G401 (cell line): Measurements from ENCODE around the gene SUGP1. TPM values are rescaled to one million over a fixed set of nuclear protein-coding genes. Genes with fewer than 3 reads are reported as not detected.

ENCODE experiments used
- DNase-seq: peaks from one replicate; pipeline ENCODE4 v3.0.0-alpha.2; 2015; ENCODE audit warnings: low spot score
- in situ Hi-C: cut with HindIII; loops from 2 replicates; pipeline ENCODE4 v1.10.0; 2016; ENCODE audit warnings: low sequenced_read_pairs, mixed read lengths
- total RNA-seq: library from RNA; depleted of rRNA; stranded (reverse); fragments of >200 nt; shearing (Covaris generic); gene quantifications from 2 replicates; pipeline ENCODE4 v1.2.3, GENCODE V29; 2014

SUGP1 gene
- total RNA-seq, 1 experiment from 2014 or later: 65.6 TPM

GRCh38 chr19:19343762-19344161 lies 23.5 kb upstream of the SUGP1 start:
- no peak for DNase-seq
- in situ Hi-C loops: no loop called here

- DNase-seq: no peak
- in situ Hi-C loops: no loop called here
These were observed 22.7 kb upstream of the SUGP1 start for GRCh38 chr19:19343016-19343362.

GRCh38 chr19:19342086-19343015 lies 22.0 kb upstream of the SUGP1 start:
- DNase-seq: peak; percentile 53
- in situ Hi-C loops: no loop called here

GRCh38 chr19:19341026-19341425 lies 20.7 kb upstream of the SUGP1 start:
- no peak for DNase-seq
- in situ Hi-C loops: no loop called here

GRCh38 chr19:19338082-19338481 lies 17.8 kb upstream of the SUGP1 start:
- in situ Hi-C loops: no loop called here

GRCh38 chr19:19337120-19337519 lies 16.8 kb upstream of the SUGP1 start:
- no peak for DNase-seq
- in situ Hi-C loops: no loop called here

More at GRCh38 chr19:19338082-19338481, 17.8 kb upstream of the SUGP1 start:
- DNase-seq: no peak

GRCh38 chr19:19336597-19336996 lies 16.3 kb upstream of the SUGP1 start:
- no peak for DNase-seq

GRCh38 chr19:19335408-19336158 lies 15.3 kb upstream of the SUGP1 start:
- no peak for DNase-seq
- in situ Hi-C loops: no loop called here

More at GRCh38 chr19:19336597-19336996, 16.3 kb upstream of the SUGP1 start:
- in situ Hi-C loops: no loop called here

GRCh38 chr19:19334989-19335344 lies 14.7 kb upstream of the SUGP1 start:
- in situ Hi-C loops: no loop called here
- no peak for DNase-seq

GRCh38 chr19:19334063-19334988 lies 14.0 kb upstream of the SUGP1 start:
- no peak for DNase-seq
- in situ Hi-C loops: no loop called here

GRCh38 chr19:19329126-19329525 lies 8.8 kb upstream of the SUGP1 start:
- in situ Hi-C loops: no loop called here
- no peak for DNase-seq

GRCh38 chr19:19327672-19328071 lies 7.4 kb upstream of the SUGP1 start:
- in situ Hi-C loops: no loop called here
- DNase-seq: no peak

- in situ Hi-C loops: no loop called here
- no peak for DNase-seq
These were observed 3.9 kb upstream of the SUGP1 start for GRCh38 chr19:19324059-19324770.

GRCh38 chr19:19321141-19321577 lies 850 bp upstream of the SUGP1 start:
- DNase-seq: no peak
- in situ Hi-C loops: no loop called here

- no peak for DNase-seq
- in situ Hi-C loops: no loop called here
These were observed 463 bp downstream of the SUGP1 start for GRCh38 chr19:19319732-19320360.

- in situ Hi-C loops: no loop called here
- no peak for DNase-seq
These were observed 4.2 kb downstream of the SUGP1 start for GRCh38 chr19:19316082-19316481.

- in situ Hi-C loops: no loop called here
- no peak for DNase-seq
These were observed 4.9 kb downstream of the SUGP1 start for GRCh38 chr19:19315444-19315843.

- in situ Hi-C loops: no loop called here
- DNase-seq: no peak
These were observed 11.9 kb downstream of the SUGP1 start for GRCh38 chr19:19308373-19308772.
